GM19455 (cell line): ENCODE measurements around the gene ARL14EPL.
"Not testable (repeated sequence)": the region's sequence is repeated elsewhere in the genome, so short reads cannot be mapped to it uniquely, and the experiment has no call there.

Experiments used
- ATAC-seq: cut with Tn5 transposase; IDR thresholded peaks from one replicate; pipeline ENCODE4 v1.9.1; 2021; ENCODE audit not compliant: unreplicated experiment

ARL14EPL gene

DNA sequence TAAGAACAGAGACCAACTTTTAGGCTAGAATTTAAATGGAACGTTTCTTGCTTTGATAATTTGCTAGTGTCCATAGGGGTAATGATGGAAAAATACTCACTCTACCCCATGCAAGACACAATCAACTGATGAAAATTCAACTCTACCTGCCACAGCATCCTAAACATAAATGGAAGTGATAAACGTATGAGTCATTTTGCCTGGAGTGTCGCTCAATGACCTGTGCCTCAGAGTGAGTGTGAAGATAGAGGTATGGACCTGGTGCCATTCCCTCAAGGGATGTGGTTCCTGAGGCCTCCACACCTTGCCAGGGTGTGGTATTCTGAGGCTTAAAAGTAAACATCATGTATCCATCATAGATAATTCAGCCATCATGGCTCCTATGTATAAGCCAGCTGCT is 14.0 kb downstream of the ARL14EPL start:
- ATAC-seq = no peak

DNA sequence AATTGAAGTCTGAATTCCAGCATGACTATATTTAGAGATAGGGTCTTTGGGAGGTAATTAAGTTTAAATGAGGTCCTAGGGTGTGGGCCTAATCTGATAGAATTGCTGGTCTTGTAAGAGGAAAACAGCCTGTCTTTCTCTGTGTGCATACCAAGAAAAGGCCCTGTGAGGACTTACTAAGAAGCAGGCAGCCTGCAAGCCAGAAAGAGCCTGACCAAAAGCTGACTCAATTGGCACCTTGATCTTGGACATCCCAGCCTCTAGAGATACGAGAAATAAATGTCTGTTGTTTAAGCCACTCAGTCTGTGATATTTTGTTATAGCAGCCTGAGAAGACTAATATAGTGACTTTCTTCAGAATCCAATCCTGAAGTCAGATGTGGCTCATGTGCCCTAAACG is 14.6 kb downstream of the ARL14EPL start:
- no peak for ATAC-seq

DNA sequence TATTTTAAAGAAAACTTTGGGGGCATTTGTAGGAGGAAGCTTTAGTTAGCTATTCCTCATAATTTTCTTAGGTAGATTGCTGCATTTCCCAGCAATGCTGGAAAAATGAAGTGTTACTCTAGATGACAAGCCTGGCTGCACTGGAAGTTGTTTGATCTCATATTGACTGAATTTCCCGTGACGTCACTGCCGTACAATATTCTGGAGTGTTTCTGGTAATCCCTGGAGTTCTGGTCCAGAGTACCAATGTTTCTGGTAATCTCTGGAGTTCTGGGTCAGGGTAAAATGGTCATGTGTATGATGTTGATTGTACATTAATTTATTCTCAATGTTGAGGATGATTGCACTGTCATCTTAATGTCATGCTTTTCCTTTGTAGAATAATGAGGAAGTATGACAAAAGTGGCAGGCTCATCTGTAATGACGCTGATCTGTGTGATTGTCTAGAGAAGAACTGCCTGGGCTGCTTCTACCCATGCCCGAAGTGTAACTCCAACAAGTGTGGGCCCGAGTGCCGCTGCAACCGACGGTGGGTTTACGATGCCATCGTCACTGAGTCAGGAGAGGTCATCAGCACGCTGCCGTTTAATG is 26.2 kb downstream of the ARL14EPL start:
- no peak for ATAC-seq

DNA sequence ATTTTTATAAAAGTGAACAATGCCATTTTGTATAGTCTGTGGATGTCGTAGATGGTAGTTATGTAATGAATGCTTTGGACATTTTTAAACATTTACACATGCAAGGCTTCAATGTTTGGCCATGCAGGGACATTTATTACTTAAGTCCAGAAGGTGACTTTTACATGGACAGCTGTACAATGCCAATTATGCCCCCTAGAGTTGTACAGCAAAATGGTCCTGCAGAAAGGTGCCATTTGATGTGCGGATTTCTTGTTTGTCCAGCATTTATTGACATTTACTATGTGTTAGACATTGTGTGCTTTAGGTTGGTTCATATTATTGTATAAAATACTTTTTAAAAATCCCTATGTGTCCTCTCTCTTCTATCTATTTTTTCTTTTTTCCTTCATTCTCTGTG is 30.1 kb downstream of the ARL14EPL start:
- ATAC-seq = no peak

DNA sequence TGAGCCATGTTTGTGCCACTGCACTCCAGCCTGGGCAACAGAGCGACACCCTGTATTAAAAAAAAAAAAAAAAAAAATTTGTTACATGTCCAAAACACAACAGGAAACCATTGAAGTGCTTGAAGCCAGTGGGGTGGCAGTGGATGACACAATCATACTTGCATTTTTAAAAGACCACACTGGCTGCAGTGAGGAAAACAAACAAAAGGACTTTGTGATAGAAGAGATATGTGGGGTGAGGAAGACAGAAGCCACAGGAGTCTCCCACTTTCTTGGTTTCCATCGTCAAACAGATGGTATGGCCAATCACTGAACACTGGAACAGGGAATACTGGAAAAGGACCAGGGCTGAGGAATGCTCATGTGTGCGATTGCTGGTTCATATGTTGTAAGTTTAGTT is 31.7 kb downstream of the ARL14EPL start:
- ATAC-seq = no peak

DNA sequence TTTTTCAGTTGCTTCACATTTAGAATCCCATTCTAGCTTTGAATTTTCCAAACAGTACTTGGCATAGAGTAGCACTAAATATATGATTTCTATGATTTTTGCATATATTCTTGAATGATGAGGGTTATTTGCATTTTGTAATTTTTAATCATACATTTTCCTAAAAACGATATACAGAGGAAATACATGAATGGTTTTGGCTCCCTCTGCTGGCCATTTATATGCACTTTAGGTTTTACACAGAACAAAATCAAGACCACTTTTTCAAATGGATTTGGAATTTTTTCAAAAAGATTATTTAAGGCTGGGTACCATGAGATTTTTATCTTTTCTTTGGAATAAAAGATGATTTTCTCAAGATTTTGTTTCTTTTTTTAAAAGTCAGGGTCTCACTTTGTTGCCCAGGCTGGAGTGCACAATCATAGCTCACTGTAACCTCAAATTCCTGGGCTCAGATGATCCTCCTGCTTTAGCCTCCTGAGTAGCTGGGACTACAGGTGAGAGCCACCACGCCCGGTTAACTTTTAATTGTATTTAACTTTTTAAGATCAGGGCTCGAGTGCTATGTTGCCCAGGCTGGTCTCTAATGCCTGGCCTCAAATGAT is 35.9 kb downstream of the ARL14EPL start:
- no peak for ATAC-seq

DNA sequence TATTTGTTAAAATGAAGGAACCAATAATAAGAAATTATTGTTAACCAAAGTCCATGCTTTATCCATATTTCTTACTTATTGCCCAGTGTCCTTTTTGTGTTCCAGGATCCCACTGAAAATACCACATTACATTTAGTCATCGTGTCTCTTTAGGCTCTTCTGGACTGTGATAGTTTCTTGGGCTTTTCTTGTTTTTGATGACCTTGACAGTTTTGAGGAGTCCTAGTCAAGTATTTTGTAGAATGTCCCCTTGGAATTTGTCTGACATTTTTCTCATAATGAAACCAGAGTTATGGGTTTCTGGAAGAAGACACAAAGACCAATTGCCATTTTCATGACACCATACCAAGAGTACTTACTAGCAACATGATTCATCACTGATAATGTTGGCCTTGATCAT is 38.9 kb downstream of the ARL14EPL start:
- no peak for ATAC-seq

DNA sequence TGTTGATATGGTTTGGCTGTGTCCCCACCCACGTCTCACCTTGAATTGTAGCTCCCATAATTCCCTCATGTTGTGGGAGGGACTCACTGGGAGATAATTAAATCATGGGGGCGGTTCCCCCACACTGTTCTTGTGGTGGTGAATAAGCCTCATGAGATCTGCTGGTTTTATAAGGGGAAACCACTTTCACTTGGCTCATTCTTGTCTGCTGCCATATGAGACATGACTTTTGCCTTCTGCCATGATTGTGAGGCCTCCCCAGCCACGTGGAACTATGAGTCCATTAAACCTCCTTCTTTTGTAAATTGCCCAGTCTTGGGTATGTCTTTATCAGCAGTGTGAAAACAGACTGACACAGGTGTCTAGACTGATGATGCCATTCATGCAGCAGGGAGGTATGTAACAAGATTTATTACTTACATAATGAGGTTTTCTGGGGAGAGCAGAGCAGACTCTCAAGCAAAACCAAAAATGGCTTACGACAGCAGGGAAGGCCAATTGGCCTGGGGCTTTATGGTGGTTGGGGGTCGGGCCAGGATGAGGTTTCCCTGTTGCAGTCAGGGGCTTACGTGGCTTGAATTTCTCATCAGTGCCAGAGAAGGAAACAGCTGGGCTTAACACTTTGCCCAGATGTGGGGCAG is 43.0 kb downstream of the ARL14EPL start:
- no peak for ATAC-seq

DNA sequence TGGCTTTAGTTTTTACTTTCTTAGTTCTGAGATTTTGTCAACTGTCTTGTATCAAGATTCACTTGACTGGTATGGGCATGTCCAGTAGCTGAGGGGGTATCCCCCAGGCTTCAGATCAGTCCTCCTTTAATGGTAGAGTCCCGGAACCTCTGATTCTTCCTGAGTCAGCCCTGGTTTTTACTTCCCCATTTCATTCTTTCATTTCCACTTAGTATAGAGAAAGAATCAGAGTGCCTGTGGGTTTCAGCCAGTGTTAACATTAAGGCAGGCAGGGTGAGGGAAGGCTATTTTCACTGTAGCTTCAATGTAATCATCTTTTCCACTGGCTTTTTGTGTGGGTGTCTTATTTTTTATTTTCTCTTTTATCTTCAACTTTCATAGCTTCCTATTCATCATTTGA is 44.2 kb downstream of the ARL14EPL start:
- ATAC-seq = peak; percentile 98

DNA sequence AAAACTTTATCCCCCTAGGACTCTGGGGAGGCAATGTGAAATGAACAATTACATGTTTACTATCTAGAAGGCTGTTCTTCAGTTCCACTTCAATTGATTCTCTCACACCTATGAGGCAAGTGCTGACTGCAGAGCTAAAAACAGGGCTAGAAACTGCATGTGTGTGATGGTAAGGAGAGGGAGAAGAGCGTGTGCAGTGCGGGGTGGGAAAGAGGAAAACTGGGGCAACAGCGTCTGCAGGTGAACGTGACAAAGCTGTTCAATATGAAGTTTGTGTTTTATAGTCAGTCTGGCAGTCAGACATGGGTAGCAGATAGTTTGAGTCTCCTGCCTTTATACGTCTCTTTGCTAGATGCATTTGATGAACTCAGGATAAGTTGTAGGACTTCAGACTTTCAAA is 45.9 kb downstream of the ARL14EPL start:
- no peak for ATAC-seq

DNA sequence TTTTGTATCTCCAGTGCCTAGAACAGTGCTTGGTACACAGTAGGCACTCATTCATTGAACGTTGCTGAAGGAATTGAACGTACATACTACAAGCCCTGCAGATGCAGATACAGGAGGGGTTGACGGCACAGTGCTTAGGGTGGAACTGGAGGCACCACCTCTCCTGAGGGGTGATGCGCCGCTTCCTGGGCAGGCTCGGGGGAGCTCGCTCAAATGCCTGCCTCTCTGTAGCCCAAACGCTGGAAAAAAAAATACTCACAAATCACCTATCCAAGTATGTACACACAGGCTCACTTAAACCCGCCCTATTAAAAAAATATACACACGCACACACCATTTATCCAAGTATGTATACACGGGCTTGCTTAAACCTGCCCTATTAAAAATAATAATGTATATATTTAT is 52.0 kb downstream of the ARL14EPL start:
- ATAC-seq = peak; percentile 48

DNA sequence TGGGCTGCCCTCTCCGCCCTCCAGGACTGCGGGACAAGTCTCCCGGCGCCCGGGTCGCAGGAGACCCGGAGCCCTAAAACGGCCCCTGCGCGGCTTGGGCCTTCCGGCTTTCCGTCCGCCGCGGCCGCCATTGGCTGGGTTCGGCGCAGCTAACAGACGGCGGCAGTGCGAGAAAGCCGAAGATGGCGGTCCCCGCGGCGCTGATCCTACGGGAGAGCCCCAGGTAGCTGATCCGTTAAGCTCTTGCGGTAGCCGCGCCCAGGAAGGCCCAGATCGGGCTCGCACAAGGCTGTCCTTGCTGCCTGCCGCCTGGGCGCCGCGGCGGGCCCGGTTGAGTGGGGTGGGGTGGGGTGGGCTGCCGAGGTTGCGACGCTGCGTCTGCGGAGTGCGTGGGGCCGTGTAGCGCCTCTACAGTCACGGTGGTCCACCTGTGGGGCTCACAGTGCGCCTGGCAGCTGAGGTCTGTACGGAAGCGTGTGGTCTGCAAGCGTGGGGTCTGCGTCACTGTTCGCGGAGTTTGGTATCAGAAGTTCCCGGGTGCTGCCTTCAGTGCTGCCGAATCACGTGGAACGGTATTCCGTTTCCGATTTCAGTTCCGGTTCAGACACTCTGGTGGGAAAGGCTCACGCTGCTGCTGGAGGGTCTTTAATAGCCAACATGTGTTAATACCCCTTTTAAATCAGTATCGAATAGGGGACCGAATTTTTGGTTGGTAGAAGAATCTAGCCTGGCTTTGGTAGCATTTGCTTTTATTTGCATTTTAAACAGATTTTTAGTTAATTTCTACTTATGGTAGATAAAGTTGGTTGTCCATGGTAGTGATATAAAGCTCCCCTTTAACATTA is 52.8 kb downstream of the ARL14EPL start, which contains the start of gene COMMD10:
TSS of gene COMMD10 (plus strand) at position 155 of the 845 bp plus-strand sequence.
- ATAC-seq = peak; percentile 88

DNA sequence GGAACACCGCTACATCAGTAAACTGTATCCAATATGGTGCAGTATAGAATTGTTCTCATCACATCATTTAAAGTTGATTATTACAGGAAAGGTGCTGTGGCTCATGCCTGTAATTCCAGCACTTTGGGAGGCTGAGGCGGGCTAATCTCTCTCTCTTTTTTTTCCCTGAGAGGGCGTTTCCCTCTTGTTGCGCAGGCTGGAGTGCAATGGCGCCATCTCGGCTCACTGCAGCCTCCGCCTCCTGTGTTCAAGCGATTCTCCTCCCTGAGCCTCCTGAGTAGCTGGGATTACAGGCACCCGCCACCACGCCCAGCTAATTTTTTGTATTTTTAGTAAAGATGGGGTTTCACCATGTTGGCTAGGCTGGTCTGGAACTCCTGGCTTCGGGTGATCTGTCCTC is 54.0 kb downstream of the ARL14EPL start:
- not testable (repeated sequence) for ATAC-seq

DNA sequence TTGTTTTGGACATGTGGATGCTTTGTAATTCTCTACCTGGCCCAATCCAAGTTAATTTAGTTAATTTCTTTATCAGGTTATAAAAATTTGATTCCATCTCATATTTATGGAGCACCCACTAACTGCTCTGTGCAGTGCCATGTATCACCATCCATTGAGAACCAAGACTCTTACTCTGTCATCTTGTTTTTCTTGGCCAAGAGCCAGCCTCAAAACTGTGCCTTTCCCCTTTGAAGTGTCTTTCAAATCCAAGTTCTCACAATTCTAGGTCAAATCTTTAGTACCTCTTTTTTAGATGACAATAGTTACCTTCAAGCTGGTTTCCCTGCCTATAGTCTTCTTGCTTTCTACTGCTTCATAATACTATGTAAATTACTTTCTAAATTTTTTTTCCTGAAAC is 55.8 kb downstream of the ARL14EPL start:
- no peak for ATAC-seq

DNA sequence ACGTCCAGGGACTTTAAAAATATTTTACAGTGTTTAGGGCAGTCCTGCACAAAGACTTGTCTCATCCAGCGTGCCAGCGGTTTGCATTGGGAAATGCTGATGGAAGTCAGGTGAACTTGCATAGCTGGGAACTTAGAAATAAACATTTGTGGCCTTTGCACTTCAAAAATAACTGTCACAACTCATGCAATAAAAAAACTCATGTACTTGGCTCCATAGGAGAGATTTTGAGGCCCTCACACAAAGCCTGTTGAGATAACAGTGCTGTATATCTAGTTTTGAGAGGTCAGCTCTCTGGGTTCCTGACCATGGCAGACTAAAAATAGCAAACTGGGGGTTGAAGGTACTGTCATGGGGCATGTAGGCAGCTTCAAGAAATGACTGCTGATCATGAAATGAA is 58.0 kb downstream of the ARL14EPL start:
- ATAC-seq = no peak

DNA sequence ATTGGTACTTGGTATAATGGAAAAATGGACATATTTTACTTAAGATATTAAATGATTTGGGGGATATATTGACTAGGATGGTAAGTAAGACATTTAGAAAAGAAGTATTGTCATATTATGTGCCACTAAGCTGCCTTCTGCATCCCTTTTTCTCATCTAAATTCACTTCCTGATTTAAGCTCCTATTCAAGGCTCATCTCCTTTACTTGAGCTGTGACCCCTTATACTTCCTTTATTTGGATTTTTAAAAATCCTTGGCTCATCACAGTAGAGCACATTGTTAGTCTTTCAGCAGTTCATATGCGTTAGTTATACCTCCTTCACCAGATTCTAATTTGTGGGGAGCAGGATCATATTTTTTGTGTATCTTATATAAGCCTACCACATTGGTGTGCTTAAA is 59.1 kb downstream of the ARL14EPL start:
- ATAC-seq = no peak

DNA sequence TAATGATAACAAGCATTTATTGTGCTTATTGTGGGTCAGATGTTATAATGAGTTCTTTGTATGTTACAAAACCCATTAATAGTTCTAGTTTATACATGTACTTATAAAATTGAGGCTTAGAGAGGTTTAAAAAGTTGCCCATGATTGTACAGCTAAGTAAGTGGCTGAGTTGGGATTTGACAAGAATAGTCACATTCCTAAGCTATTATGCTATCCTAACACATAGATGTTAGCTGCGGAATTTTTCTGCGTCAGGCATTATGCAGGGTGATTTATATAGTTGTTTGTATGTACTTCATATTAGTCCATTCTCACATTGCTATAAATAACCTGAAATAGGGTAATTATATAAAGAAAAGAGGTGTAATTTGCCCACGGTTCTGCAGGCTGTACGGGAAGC is 65.0 kb downstream of the ARL14EPL start:
- ATAC-seq = no peak

DNA sequence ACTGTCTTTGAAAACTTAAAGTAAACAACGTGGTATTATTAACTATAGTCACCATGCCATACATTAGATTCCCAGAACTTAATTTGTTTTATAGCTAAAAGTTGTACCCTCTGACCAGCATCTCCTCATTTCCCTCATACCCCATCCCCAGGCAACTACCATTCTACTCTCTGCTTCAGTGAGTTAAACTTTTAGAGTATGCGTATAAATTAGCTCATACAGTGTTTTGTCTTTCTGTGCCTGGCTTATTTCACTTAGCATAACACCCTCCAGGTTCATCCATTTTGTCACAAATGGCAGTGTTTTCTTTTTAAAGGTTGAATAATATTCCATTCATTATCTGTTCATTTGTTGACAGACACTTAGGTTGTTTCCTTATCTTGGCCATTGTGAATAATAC is 66.7 kb downstream of the ARL14EPL start:
- ATAC-seq = no peak

DNA sequence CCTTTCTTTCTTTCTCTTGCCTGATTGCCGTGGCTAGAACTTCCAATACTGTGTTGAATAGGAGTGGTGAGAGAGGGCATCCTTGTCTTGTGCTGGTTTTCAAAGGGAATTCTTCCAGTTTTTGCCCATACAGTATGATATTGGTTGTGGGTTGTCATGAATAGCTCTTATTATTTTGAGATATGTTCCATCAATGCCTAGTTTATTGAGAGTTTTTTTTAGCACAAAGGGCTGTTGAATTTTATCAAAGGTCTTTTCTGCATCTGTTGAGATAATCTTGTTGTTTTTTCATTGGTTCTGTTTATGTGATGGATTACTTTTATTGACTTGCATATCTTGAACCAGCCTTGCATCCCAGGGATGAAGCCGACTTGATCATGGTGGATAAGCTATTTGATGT is 72.7 kb downstream of the ARL14EPL start:
- not testable (repeated sequence) for ATAC-seq
